H9 (cell line): ENCODE data around the gene NPR1. TPM values are rescaled to one million over a fixed set of nuclear protein-coding genes. Genes with fewer than 3 reads are reported as not detected.

Source experiments
- DNase-seq: peaks from one replicate; pipeline ENCODE4 v3.0.0-alpha.2; 2017
- H2AFZ ChIP-seq: one replicate; pipeline ENCODE4 v1.6.1; 2013; ENCODE audit warnings: mild to moderate bottlenecking, low read length, control low read depth, moderate library complexity
- H2AK5ac ChIP-seq: 2 replicates; pipeline ENCODE4 v1.6.1; 2013; ENCODE audit warnings: low read length, control low read depth, mixed read lengths; ENCODE audit not compliant: insufficient read length
- H2BK120ac ChIP-seq: one replicate; pipeline ENCODE4 v1.6.1; 2013; ENCODE audit warnings: low read depth, mild to moderate bottlenecking, low read length, control low read depth, inconsistent platforms; ENCODE audit not compliant: poor library complexity, severe bottlenecking
- H2BK12ac ChIP-seq: 2 replicates; pipeline ENCODE4 v1.6.1; 2013; ENCODE audit warnings: low read length, control low read depth, mixed read lengths, low read depth; ENCODE audit not compliant: insufficient read length
- H2BK15ac ChIP-seq: 2 replicates; pipeline ENCODE4 v1.6.1; 2013; ENCODE audit warnings: low read depth, low read length, control low read depth
- H2BK20ac ChIP-seq: one replicate; pipeline ENCODE4 v1.6.1; 2013; ENCODE audit warnings: low read depth, mild to moderate bottlenecking, low read length, control low read depth, inconsistent platforms; ENCODE audit not compliant: poor library complexity, severe bottlenecking
- H2BK5ac ChIP-seq: 2 replicates; pipeline ENCODE4 v1.6.1; 2013; ENCODE audit warnings: low read length, control low read depth, mixed read lengths; ENCODE audit not compliant: insufficient read length
- H3K14ac ChIP-seq: 2 replicates; pipeline ENCODE4 v1.6.1; 2013; ENCODE audit warnings: low read length, control low read depth; ENCODE audit not compliant: insufficient read depth
- H3K18ac ChIP-seq: 2 replicates; pipeline ENCODE4 v1.6.1; 2013; ENCODE audit warnings: low read depth, mild to moderate bottlenecking, mixed read lengths, low read length, control low read depth; ENCODE audit not compliant: insufficient read length
- H3K23ac ChIP-seq: 2 replicates; pipeline ENCODE4 v1.6.1; 2013; ENCODE audit warnings: low read length, control low read depth, mixed read lengths, low read depth; ENCODE audit not compliant: insufficient read length
- H3K23me2 ChIP-seq: 2 replicates; pipeline ENCODE4 v1.6.1; 2013; ENCODE audit warnings: low read depth, mild to moderate bottlenecking, mixed read lengths, low read length, control low read depth; ENCODE audit not compliant: insufficient read length, poor library complexity, severe bottlenecking
- H3K27ac ChIP-seq: 2 replicates; pipeline ENCODE4 v1.5.1; 2013; ENCODE audit warnings: low read length, control low read depth, mixed read lengths, low read depth; ENCODE audit not compliant: insufficient read length
- H3K27me3 ChIP-seq: 2 replicates; pipeline ENCODE4 v1.6.1; 2013; ENCODE audit warnings: low read length, control low read depth, inconsistent platforms; ENCODE audit not compliant: insufficient read depth
- H3K4ac ChIP-seq: 2 replicates; pipeline ENCODE4 v1.6.1; 2013; ENCODE audit warnings: low read depth, mild to moderate bottlenecking, control low read depth, inconsistent platforms, low read length, moderate library complexity
- H3K4me1 ChIP-seq: 2 replicates; pipeline ENCODE4 v1.6.1; 2013; ENCODE audit warnings: low read length, control low read depth, inconsistent platforms; ENCODE audit not compliant: insufficient read depth
- H3K4me2 ChIP-seq: 2 replicates; pipeline ENCODE4 v1.6.1; 2013; ENCODE audit warnings: low read length, control low read depth, mixed read lengths; ENCODE audit not compliant: insufficient read length, insufficient read depth
- H3K56ac ChIP-seq: 2 replicates; pipeline ENCODE4 v1.6.1; 2013; ENCODE audit warnings: low read depth, mild to moderate bottlenecking, mixed read lengths, low read length, control low read depth; ENCODE audit not compliant: insufficient read length
- H3K79me1 ChIP-seq: 2 replicates; pipeline ENCODE4 v1.6.1; 2013; ENCODE audit warnings: low read depth, mild to moderate bottlenecking, moderate library complexity, low read length, control low read depth, inconsistent platforms; ENCODE audit not compliant: insufficient read depth, poor library complexity, severe bottlenecking
- H3K79me2 ChIP-seq: 2 replicates; pipeline ENCODE4 v1.6.1; 2013; ENCODE audit warnings: low read length, control low read depth, inconsistent platforms; ENCODE audit not compliant: insufficient read depth
- H3K9ac ChIP-seq: 2 replicates; pipeline ENCODE4 v1.6.1; 2013; ENCODE audit warnings: low read length, control low read depth, mixed read lengths; ENCODE audit not compliant: insufficient read length; ENCODE audit errors: extremely low read depth
- H3K9me3 ChIP-seq: one replicate; pipeline ENCODE4 v1.6.1; 2013; ENCODE audit warnings: low read depth, low read length, inconsistent platforms; ENCODE audit not compliant: control insufficient read depth
- H3T11ph ChIP-seq: one replicate; pipeline ENCODE4 v1.6.1; 2013; ENCODE audit warnings: mild to moderate bottlenecking, low read length, control low read depth, inconsistent platforms
- H4K20me1 ChIP-seq: one replicate; pipeline ENCODE4 v1.6.1; 2013; ENCODE audit not compliant: control insufficient read depth, insufficient read length, insufficient read depth
- H4K5ac ChIP-seq: 2 replicates; pipeline ENCODE4 v1.6.1; 2013; ENCODE audit warnings: low read depth, mild to moderate bottlenecking, mixed read lengths, low read length, control low read depth; ENCODE audit not compliant: insufficient read length
- H4K8ac ChIP-seq: replicated peaks from 2 replicates; pipeline ENCODE4 v1.6.1; 2013; ENCODE audit warnings: low read length, control low read depth, mixed read lengths, low read depth; ENCODE audit not compliant: insufficient read length
- H4K91ac ChIP-seq: 2 replicates; pipeline ENCODE4 v1.6.1; 2013; ENCODE audit warnings: low read depth, mild to moderate bottlenecking, moderate library complexity, mixed read lengths, low read length, control low read depth; ENCODE audit not compliant: insufficient read length
- H3K27ac Mint-ChIP-seq, 3 experiments: 2 replicates in 2 of 3; 3 replicates in 1 of 3; pipeline ENCODE4 v1.8.0; 2020 to 2021; ENCODE audit warnings: mixed read lengths in 3 of 3, mild to moderate bottlenecking in 1 of 3, moderate library complexity in 1 of 3
- H3K27me3 Mint-ChIP-seq: 2 replicates; pipeline ENCODE4 v1.8.0; 2021; ENCODE audit warnings: low read depth, mild to moderate bottlenecking, moderate library complexity, mixed read lengths
- H3K36me3 Mint-ChIP-seq, 3 experiments: 2 replicates in 2 of 3; 3 replicates in 1 of 3; pipeline ENCODE4 v1.8.0; 2020 to 2021; ENCODE audit warnings: low read depth in 3 of 3, mixed read lengths in 3 of 3; ENCODE audit not compliant: insufficient read depth in 1 of 3
- H3K4me1 Mint-ChIP-seq, 2 experiments: 2 replicates each; pipeline ENCODE4 v1.8.0; 2020; ENCODE audit warnings: mixed read lengths in 2 of 2
- H3K4me3 Mint-ChIP-seq, 2 experiments: 2 replicates in 1 of 2; 3 replicates in 1 of 2; pipeline ENCODE4 v1.8.0; 2020 to 2021; ENCODE audit warnings: mild to moderate bottlenecking in 2 of 2, mixed read lengths in 2 of 2, moderate library complexity in 1 of 2
- H3K9me3 Mint-ChIP-seq, 2 experiments: 2 replicates in 1 of 2; 3 replicates in 1 of 2; pipeline ENCODE4 v1.8.0; 2020; ENCODE audit warnings: mild to moderate bottlenecking in 2 of 2, mixed read lengths in 2 of 2, moderate library complexity in 1 of 2
- WGBS: extraction: QIAGEN DNeasy Blood & Tissue Kit; methylation state at CpG from one replicate; pipeline ENCODE4 v1.1.7; 2013; ENCODE audit warnings: missing lambda C conversion rate, low lambda C conversion rate, mixed read lengths; ENCODE audit not compliant: insufficient read length; ENCODE audit errors: extremely low coverage; 5-methylcytosine and 5-hydroxymethylcytosine counted together
- total RNA-seq: library from RNA; stranded (reverse); gene quantifications from 2 replicates; pipeline ENCODE4 v1.2.1, GENCODE V29; 2021
- TF ChIP-seq, protein P1 (sequence below): fragments of 200-600 bp; sonication (generic); conservative IDR thresholded peaks from 3 replicates; pipeline ENCODE4 v1.8.0; 2021; ENCODE audit warnings: antibody characterized with exemption, mild to moderate bottlenecking

Gene NPR1
- total RNA-seq, 1 experiment from 2014 or later, result 8.6 TPM

DNA sequence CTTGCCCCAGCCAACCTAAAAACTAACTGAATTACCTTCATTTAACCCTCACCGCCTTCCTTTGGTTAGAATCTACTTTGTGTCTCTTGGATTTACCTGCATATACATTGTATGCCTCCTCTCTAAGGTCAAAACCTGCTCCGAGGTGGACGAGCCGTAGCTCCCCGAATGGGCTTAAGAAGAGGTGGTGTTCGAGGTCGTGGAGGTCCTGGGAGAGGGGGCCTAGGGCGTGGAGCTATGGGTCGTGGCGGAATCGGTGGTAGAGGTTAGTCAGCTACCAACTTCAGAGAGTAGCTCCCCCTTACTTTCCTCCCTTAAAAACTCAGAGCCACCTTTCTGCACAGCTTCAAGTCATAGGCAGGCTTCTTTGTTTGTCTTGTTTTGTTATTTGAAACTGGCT is 35.4 kb upstream of the NPR1 start:
- Mint-ChIP-seq H3K27ac (no peak overlapping the region; a peak in 1 of 7 replicates), H3K36me3 (peaks cover 50 to 86% (median 79%) of the 10 kb centered on the region in 3 experiments; a peak in 6 of 7 replicates), H3K4me3 (no peak overlapping the region), H3K4me1 (peaks cover 6% of the 10 kb centered on the region in 2 experiments), H3K27me3 (no peaks in the 10 kb centered on the region), H3K9me3 (no peaks in the 10 kb centered on the region)
- Histone ChIP-seq H3K56ac (no peak overlapping the region), H3K9me3 (no peaks in the 10 kb centered on the region), H3K23ac (no peak overlapping the region), H3K4ac (no peak overlapping the region), H2BK15ac (no peak overlapping the region), H4K91ac (no peak overlapping the region), H3K79me1 (peaks cover 4% of the 10 kb centered on the region), H2BK120ac (no peak overlapping the region), H4K8ac (no peak overlapping the region), H2BK12ac (no peak overlapping the region), H2AK5ac (no peak overlapping the region), H3K79me2 (no peaks in the 10 kb centered on the region), H3K4me2 (no peak overlapping the region), H3K23me2 (no peaks in the 10 kb centered on the region), H3K27me3 (no peaks in the 10 kb centered on the region), H2BK5ac (no peak overlapping the region), H2BK20ac (no peak overlapping the region), H3K4me1 (no peaks in the 10 kb centered on the region), H3K9ac (no peak overlapping the region), H3K27ac (no peak overlapping the region), H3T11ph (no peak overlapping the region), H4K20me1 (no peaks in the 10 kb centered on the region), H4K5ac (no peak overlapping the region), H3K18ac (no peak overlapping the region), H2AFZ (no peak overlapping the region), H3K14ac (no peak overlapping the region)
- no CpG with 5 or more reads among the region's 11 CpGs for WGBS
- TF ChIP-seq, protein P1, sequence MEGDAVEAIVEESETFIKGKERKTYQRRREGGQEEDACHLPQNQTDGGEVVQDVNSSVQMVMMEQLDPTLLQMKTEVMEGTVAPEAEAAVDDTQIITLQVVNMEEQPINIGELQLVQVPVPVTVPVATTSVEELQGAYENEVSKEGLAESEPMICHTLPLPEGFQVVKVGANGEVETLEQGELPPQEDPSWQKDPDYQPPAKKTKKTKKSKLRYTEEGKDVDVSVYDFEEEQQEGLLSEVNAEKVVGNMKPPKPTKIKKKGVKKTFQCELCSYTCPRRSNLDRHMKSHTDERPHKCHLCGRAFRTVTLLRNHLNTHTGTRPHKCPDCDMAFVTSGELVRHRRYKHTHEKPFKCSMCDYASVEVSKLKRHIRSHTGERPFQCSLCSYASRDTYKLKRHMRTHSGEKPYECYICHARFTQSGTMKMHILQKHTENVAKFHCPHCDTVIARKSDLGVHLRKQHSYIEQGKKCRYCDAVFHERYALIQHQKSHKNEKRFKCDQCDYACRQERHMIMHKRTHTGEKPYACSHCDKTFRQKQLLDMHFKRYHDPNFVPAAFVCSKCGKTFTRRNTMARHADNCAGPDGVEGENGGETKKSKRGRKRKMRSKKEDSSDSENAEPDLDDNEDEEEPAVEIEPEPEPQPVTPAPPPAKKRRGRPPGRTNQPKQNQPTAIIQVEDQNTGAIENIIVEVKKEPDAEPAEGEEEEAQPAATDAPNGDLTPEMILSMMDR, result no peak
- DNase-seq, result no peak
